Liver (tissue), 9 donors: ENCODE data around the gene TMEM140. TPM values are rescaled to one million over a fixed set of nuclear protein-coding genes. Genes with fewer than 3 reads are reported as not detected.

ENCODE experiments used
- DNase-seq: peaks from one replicate; pipeline ENCODE4 v3.0.0-alpha.2; 2017; ENCODE audit warnings: low spot score
- H3K27ac ChIP-seq, 2 donors: one replicate each; pipeline ENCODE4 v1.7.0; 2013; ENCODE audit warnings: inconsistent platforms in 2 of 2, low read length in 2 of 2, control low read depth in 1 of 2, low read depth in 1 of 2, mild to moderate bottlenecking in 1 of 2
- H3K27me3 ChIP-seq, 4 donors: one replicate each; pipeline versions ENCODE4 v1.6.1 to v1.7.0; 2013; ENCODE audit warnings: low read length in 3 of 4, inconsistent platforms in 1 of 4, mild to moderate bottlenecking in 1 of 4, moderate library complexity in 1 of 4; ENCODE audit not compliant: control insufficient read depth in 4 of 4, insufficient read depth in 4 of 4
- H3K36me3 ChIP-seq, 4 donors: one replicate each; pipeline versions ENCODE4 v1.6.1 to v1.7.0; 2013; ENCODE audit warnings: low read length in 3 of 4, mild to moderate bottlenecking in 3 of 4, low read depth in 1 of 4, moderate library complexity in 1 of 4; ENCODE audit not compliant: control insufficient read depth in 4 of 4, insufficient read depth in 3 of 4
- H3K4me1 ChIP-seq, 4 donors: one replicate each; pipeline versions ENCODE4 v1.6.1 to v1.7.0; 2013; ENCODE audit warnings: low read length in 3 of 4, mild to moderate bottlenecking in 3 of 4, moderate library complexity in 1 of 4; ENCODE audit not compliant: control insufficient read depth in 4 of 4, insufficient read depth in 4 of 4
- H3K4me3 ChIP-seq, 3 donors: one replicate each; pipeline versions ENCODE4 v1.6.1 to v1.7.0; 2013; ENCODE audit warnings: low read length in 3 of 3, control low read depth in 1 of 3, low read depth in 1 of 3, mild to moderate bottlenecking in 1 of 3
- H3K9ac ChIP-seq, 2 donors: one replicate each; pipeline ENCODE4 v1.7.0; 2013; ENCODE audit warnings: low read length in 2 of 2, mild to moderate bottlenecking in 2 of 2, moderate library complexity in 2 of 2, control low read depth in 1 of 2, low read depth in 1 of 2
- H3K9me3 ChIP-seq, 4 donors: one replicate each; pipeline versions ENCODE4 v1.6.1 to v1.7.0; 2013; ENCODE audit warnings: low read length in 3 of 4; ENCODE audit not compliant: control insufficient read depth in 4 of 4
- EGR1 ChIP-seq, 2 donors: IDR thresholded peaks; 2 replicates each; pipeline ENCODE4 v1.6.1; 2016 to 2018; ENCODE audit warnings: antibody characterized with exemption in 2 of 2, low read depth in 2 of 2
- FOXA1 ChIP-seq: IDR thresholded peaks from 2 replicates; pipeline ENCODE4 v1.6.1; 2016; ENCODE audit warnings: antibody characterized with exemption
- FOXA2 ChIP-seq: IDR thresholded peaks from 2 replicates; pipeline ENCODE4 v1.6.1; 2016; ENCODE audit warnings: antibody characterized with exemption
- GABPA ChIP-seq, 2 donors: IDR thresholded peaks in 1 of 2; conservative IDR thresholded peaks in 1 of 2; 2 replicates each; pipeline ENCODE4 v1.6.1; 2016; ENCODE audit warnings: antibody characterized with exemption in 2 of 2, mild to moderate bottlenecking in 1 of 2, moderate library complexity in 1 of 2
- HNF4A ChIP-seq, 2 donors: conservative IDR thresholded peaks; 2 replicates each; pipeline ENCODE4 v1.6.1; 2016; ENCODE audit warnings: antibody characterized with exemption in 2 of 2, mild to moderate bottlenecking in 2 of 2
- HNF4G ChIP-seq: IDR thresholded peaks from 2 replicates; pipeline ENCODE4 v1.6.1; 2016; ENCODE audit warnings: antibody characterized with exemption
- JUND ChIP-seq, 2 donors: IDR thresholded peaks; 2 replicates each; pipeline ENCODE4 v1.6.1; 2016; ENCODE audit warnings: antibody characterized with exemption in 2 of 2
- NR2F2 ChIP-seq: IDR thresholded peaks from 2 replicates; pipeline ENCODE4 v1.6.1; 2016; ENCODE audit warnings: antibody characterized with exemption
- RAD21 ChIP-seq, 2 donors: IDR thresholded peaks; 2 replicates each; pipeline ENCODE4 v1.6.1; 2016; ENCODE audit warnings: antibody characterized with exemption in 2 of 2, mild to moderate bottlenecking in 2 of 2
- RXRA ChIP-seq, 2 donors: IDR thresholded peaks; 2 replicates each; pipeline ENCODE4 v1.6.1; 2017 to 2018; ENCODE audit warnings: antibody characterized with exemption in 2 of 2, mild to moderate bottlenecking in 1 of 2
- SP1 ChIP-seq: IDR thresholded peaks from 2 replicates; pipeline ENCODE4 v1.6.1; 2018; ENCODE audit warnings: antibody characterized with exemption, mild to moderate bottlenecking
- TAF1 ChIP-seq: conservative IDR thresholded peaks from 2 replicates; pipeline ENCODE4 v1.6.1; 2016; ENCODE audit warnings: antibody characterized with exemption, mild to moderate bottlenecking
- YY1 ChIP-seq: IDR thresholded peaks from 2 replicates; pipeline ENCODE4 v1.6.1; 2016; ENCODE audit warnings: antibody characterized with exemption, mild to moderate bottlenecking
- WGBS: extraction: QIAGEN DNeasy Blood & Tissue Kit; methylation state at CpG from one replicate; pipeline ENCODE4 v1.1.7; 2013; 5-methylcytosine and 5-hydroxymethylcytosine counted together
- polyA plus RNA-seq, 2 donors: library from polyadenylated mRNA; stranded (reverse) in 1 of 2; unstranded in 1 of 2; fragments of 200-250 nt in 1 of 2; fragments of >200 nt in 1 of 2; fragmentation: Nextera tagmentation in 1 of 2; extraction: Ambion mirVana in 1 of 2; gene quantifications; one replicate each; pipeline versions ENCODE4 v1.2.1 to v1.2.3, GENCODE V29; 2013 to 2015
- total RNA-seq, 2 donors: library from RNA; depleted of rRNA; stranded (reverse); fragments of >200 nt; gene quantifications; one replicate each; pipeline ENCODE4 v1.2.3, GENCODE V29; 2014
- TF ChIP-seq, protein P1 (sequence below): fragments of 150-350 bp; IDR thresholded peaks from 2 replicates; pipeline ENCODE4 v1.5.1; 2017; ENCODE audit warnings: improper control_type of control experiment, low read depth, low read length; ENCODE audit not compliant: missing input control
- TF ChIP-seq, protein P2 (sequence below): IDR thresholded peaks from 2 replicates; pipeline ENCODE4 v1.6.1; 2016; ENCODE audit warnings: antibody characterized with exemption
- TF ChIP-seq, protein P3 (sequence below): IDR thresholded peaks from 2 replicates; pipeline ENCODE4 v1.6.1; 2016; ENCODE audit warnings: antibody characterized with exemption
- TF ChIP-seq, protein P4 (sequence below): IDR thresholded peaks from 2 replicates; pipeline ENCODE4 v1.6.1; 2016; ENCODE audit warnings: antibody characterized with exemption
- TF ChIP-seq, protein P5 (sequence below): IDR thresholded peaks from 2 replicates; pipeline ENCODE4 v1.6.1; 2016; ENCODE audit warnings: antibody characterized with exemption, mild to moderate bottlenecking
- donor health status: healthy.
- donor health status: healthy.
- donor health status: healthy.
- donor health status: healthy.
- donor health status: healthy.

The TMEM140 gene
- total and polyA plus RNA-seq, 4 donors = 22.3 to 34.3 (median 25.9) TPM

DNA sequence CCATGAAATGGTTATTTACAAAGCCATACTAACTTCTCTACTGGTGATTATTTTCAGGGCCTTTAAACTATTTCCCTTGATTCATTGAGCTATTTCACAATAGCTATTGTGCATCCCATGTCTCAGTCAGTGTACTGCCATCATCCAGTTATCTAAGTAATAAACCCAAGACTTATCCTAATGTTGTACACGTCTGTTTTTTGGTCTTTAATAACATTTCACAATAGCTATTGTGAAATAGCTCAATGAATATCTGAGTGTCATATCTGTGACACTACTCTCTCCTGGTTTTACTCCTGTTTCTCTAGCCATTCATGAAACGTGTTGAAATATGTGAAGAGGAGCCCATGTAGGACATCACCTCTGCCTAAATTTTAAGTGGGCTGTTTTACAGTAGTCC is 36.5 kb upstream of the TMEM140 start:
- no peak for DNase-seq
- Histone ChIP-seq H3K4me1 (no peaks in the 10 kb centered on the region), H3K4me3 (no peak overlapping the region), H3K27ac (no peak overlapping the region), H3K27me3 (no peaks in the 10 kb centered on the region), H3K9me3 (no peaks in the 10 kb centered on the region), H3K36me3 (no peaks in the 10 kb centered on the region), H3K9ac (no peak overlapping the region)
- WGBS = 57% methylated on average over 2 of the region's 2 CpGs
- TF ChIP-seq, protein P1, sequence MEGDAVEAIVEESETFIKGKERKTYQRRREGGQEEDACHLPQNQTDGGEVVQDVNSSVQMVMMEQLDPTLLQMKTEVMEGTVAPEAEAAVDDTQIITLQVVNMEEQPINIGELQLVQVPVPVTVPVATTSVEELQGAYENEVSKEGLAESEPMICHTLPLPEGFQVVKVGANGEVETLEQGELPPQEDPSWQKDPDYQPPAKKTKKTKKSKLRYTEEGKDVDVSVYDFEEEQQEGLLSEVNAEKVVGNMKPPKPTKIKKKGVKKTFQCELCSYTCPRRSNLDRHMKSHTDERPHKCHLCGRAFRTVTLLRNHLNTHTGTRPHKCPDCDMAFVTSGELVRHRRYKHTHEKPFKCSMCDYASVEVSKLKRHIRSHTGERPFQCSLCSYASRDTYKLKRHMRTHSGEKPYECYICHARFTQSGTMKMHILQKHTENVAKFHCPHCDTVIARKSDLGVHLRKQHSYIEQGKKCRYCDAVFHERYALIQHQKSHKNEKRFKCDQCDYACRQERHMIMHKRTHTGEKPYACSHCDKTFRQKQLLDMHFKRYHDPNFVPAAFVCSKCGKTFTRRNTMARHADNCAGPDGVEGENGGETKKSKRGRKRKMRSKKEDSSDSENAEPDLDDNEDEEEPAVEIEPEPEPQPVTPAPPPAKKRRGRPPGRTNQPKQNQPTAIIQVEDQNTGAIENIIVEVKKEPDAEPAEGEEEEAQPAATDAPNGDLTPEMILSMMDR = no peak
- TF ChIP-seq, protein P2, sequence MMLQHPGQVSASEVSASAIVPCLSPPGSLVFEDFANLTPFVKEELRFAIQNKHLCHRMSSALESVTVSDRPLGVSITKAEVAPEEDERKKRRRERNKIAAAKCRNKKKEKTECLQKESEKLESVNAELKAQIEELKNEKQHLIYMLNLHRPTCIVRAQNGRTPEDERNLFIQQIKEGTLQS = no peak
- no peak for TF ChIP-seq TAF1
- TF ChIP-seq FOXA1 = no peak
- no peak for TF ChIP-seq NR2F2
- no peak for TF ChIP-seq RXRA (IDR thresholded peaks at IDR 0.05)
- TF ChIP-seq SP1 = no peak
- no peak for TF ChIP-seq EGR1 (IDR thresholded peaks at IDR 0.05; ENCODE audit: low read depth in 2 of 2)
- TF ChIP-seq, protein P3, sequence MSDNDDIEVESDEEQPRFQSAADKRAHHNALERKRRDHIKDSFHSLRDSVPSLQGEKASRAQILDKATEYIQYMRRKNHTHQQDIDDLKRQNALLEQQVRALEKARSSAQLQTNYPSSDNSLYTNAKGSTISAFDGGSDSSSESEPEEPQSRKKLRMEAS = no peak
- no peak for TF ChIP-seq GABPA (IDR thresholded peaks at IDR 0.05 in 1 of 2, conservative IDR thresholded peaks at IDR 0.05 in 1 of 2)
- TF ChIP-seq, protein P4, sequence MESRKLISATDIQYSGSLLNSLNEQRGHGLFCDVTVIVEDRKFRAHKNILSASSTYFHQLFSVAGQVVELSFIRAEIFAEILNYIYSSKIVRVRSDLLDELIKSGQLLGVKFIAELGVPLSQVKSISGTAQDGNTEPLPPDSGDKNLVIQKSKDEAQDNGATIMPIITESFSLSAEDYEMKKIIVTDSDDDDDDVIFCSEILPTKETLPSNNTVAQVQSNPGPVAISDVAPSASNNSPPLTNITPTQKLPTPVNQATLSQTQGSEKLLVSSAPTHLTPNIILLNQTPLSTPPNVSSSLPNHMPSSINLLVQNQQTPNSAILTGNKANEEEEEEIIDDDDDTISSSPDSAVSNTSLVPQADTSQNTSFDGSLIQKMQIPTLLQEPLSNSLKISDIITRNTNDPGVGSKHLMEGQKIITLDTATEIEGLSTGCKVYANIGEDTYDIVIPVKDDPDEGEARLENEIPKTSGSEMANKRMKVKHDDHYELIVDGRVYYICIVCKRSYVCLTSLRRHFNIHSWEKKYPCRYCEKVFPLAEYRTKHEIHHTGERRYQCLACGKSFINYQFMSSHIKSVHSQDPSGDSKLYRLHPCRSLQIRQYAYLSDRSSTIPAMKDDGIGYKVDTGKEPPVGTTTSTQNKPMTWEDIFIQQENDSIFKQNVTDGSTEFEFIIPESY = no peak
- no peak for TF ChIP-seq RAD21 (IDR thresholded peaks at IDR 0.05)
- TF ChIP-seq FOXA2 = no peak
- no peak for TF ChIP-seq HNF4G
- TF ChIP-seq YY1 = no peak
- no peak for TF ChIP-seq HNF4A (conservative IDR thresholded peaks at IDR 0.05)
- TF ChIP-seq JUND (IDR thresholded peaks at IDR 0.05) = no peak
- TF ChIP-seq, protein P5, sequence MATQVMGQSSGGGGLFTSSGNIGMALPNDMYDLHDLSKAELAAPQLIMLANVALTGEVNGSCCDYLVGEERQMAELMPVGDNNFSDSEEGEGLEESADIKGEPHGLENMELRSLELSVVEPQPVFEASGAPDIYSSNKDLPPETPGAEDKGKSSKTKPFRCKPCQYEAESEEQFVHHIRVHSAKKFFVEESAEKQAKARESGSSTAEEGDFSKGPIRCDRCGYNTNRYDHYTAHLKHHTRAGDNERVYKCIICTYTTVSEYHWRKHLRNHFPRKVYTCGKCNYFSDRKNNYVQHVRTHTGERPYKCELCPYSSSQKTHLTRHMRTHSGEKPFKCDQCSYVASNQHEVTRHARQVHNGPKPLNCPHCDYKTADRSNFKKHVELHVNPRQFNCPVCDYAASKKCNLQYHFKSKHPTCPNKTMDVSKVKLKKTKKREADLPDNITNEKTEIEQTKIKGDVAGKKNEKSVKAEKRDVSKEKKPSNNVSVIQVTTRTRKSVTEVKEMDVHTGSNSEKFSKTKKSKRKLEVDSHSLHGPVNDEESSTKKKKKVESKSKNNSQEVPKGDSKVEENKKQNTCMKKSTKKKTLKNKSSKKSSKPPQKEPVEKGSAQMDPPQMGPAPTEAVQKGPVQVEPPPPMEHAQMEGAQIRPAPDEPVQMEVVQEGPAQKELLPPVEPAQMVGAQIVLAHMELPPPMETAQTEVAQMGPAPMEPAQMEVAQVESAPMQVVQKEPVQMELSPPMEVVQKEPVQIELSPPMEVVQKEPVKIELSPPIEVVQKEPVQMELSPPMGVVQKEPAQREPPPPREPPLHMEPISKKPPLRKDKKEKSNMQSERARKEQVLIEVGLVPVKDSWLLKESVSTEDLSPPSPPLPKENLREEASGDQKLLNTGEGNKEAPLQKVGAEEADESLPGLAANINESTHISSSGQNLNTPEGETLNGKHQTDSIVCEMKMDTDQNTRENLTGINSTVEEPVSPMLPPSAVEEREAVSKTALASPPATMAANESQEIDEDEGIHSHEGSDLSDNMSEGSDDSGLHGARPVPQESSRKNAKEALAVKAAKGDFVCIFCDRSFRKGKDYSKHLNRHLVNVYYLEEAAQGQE = no peak
